CD4-positive, alpha-beta T cell treated with Interleukin-15 for 1 hour (primary cell): ENCODE results near the gene FCRLB.
"Not testable (repeated sequence)": the region's sequence is repeated elsewhere in the genome, so short reads cannot be mapped to it uniquely, and the experiment has no call there.

ENCODE experiments used
- DNase-seq: peaks from one replicate; pipeline ENCODE4 v3.0.0-alpha.2; 2020

FCRLB gene

GRCh38 chr1:161747801-161748200 is 26.5 kb downstream of the FCRLB start:
- DNase-seq, result no peak

GRCh38 chr1:161749509-161750407 is 28.4 kb downstream of the FCRLB start, which contains the start of gene DUSP12:
Gene DUSP12, plus strand, starts transcription at chr1:161749786. Its CDS starts 16 bp downstream, at chr1:161749802.
- peak; percentile 92 for DNase-seq

GRCh38 chr1:161763522-161764098 is 42.3 kb downstream of the FCRLB start:
- peak; percentile 43 for DNase-seq

- peak; percentile 83 for DNase-seq
Observed at GRCh38 chr1:161766102-161766981, 45.0 kb downstream of the FCRLB start, which contains the start of gene ATF6. Gene ATF6, plus strand, starts transcription at chr1:161766320. Its CDS starts 41 bp downstream, at chr1:161766361.

GRCh38 chr1:161768461-161768860 is 47.1 kb downstream of the FCRLB start:
- DNase-seq, result no peak

- no peak for DNase-seq
Observed at GRCh38 chr1:161768986-161769672, 47.8 kb downstream of the FCRLB start.

- not testable (repeated sequence) for DNase-seq
Observed at GRCh38 chr1:161769673-161770045, 48.3 kb downstream of the FCRLB start.

GRCh38 chr1:161770250-161770649 is 48.9 kb downstream of the FCRLB start:
- no peak for DNase-seq

- no peak for DNase-seq
Observed at GRCh38 chr1:161771161-161771560, 49.8 kb downstream of the FCRLB start.

- no peak for DNase-seq
Observed at GRCh38 chr1:161771973-161772372, 50.6 kb downstream of the FCRLB start.

- DNase-seq, result no peak
Observed at GRCh38 chr1:161772397-161772796, 51.1 kb downstream of the FCRLB start.

GRCh38 chr1:161773791-161774190 is 52.4 kb downstream of the FCRLB start:
- DNase-seq, result no peak

GRCh38 chr1:161777261-161777660 is 55.9 kb downstream of the FCRLB start:
- no peak for DNase-seq
